Psoas muscle (tissue), 7 donors: Measurements from ENCODE around the gene TARP.

Experiments
- ATAC-seq, 4 donors: fragments of 200-7000 bp; cut with Tn5 transposase; one replicate each; pipeline ENCODE4 v1.9.1; 2020; ENCODE audit warnings: moderate library complexity in 3 of 4, mild to moderate bottlenecking in 2 of 4
- DNase-seq, 2 donors: peaks; one replicate each; pipeline ENCODE4 v3.0.0-alpha.2; 2020
- H3K27ac ChIP-seq: fragments of 200-600 bp; one replicate; pipeline ENCODE4 v1.8.0; 2022
- H3K27me3 ChIP-seq, 3 donors: fragments of 200-600 bp in 1 of 3; one replicate each; pipeline versions ENCODE4 v1.6.1 to v1.8.0; 2013 to 2022; ENCODE audit warnings: low read length in 2 of 3, mild to moderate bottlenecking in 2 of 3, moderate library complexity in 1 of 3; ENCODE audit not compliant: insufficient read depth in 3 of 3
- H3K36me3 ChIP-seq, 2 donors: fragments of 200-600 bp in 1 of 2; one replicate each; pipeline versions ENCODE4 v1.6.1 to v1.8.0; 2013 to 2022; ENCODE audit warnings: low read depth in 1 of 2, mild to moderate bottlenecking in 1 of 2, moderate library complexity in 1 of 2; ENCODE audit not compliant: insufficient read depth in 1 of 2
- H3K4me1 ChIP-seq: fragments of 200-600 bp; one replicate; pipeline ENCODE4 v1.8.0; 2022
- H3K4me3 ChIP-seq: fragments of 200-600 bp; one replicate; pipeline ENCODE4 v1.8.0; 2022; ENCODE audit warnings: mild to moderate bottlenecking
- H3K9me3 ChIP-seq: fragments of 200-600 bp; one replicate; pipeline ENCODE4 v1.8.0; 2022
- CTCF ChIP-seq: fragments of 200-600 bp; IDR thresholded peaks from one replicate; pipeline ENCODE4 v1.8.0; 2022; ENCODE audit warnings: antibody characterized with exemption
- WGBS, 3 donors: extraction: QIAGEN DNeasy Blood & Tissue Kit; methylation state at CpG; one replicate each; pipeline versions ENCODE4 v1.1.6 to v1.1.7; 2013; 5-methylcytosine and 5-hydroxymethylcytosine counted together
- intact Hi-C, 2 donors: fragments of 100-400 bp; cut with DNase I; formaldehyde crosslinking; loops; one replicate each; pipeline versions ENCODE4 v1.11.0 to v1.14.2; 2022
- donor health status: healthy with polysubstance abuse.
- donor health status: DM: no; HTN: no; CAD: no; lungs with moderate emphysema.
- donor health status: Bipolar disorder and iron deficiency.
- donor health status: healthy.
- donor health status: DM: yes; HTN: yes; CAD: no.
- donor health status: DM: no; HTN: no; CAD: no.
- donor health status: DM: yes; HTN: yes; CAD: no.

TARP gene

DNA sequence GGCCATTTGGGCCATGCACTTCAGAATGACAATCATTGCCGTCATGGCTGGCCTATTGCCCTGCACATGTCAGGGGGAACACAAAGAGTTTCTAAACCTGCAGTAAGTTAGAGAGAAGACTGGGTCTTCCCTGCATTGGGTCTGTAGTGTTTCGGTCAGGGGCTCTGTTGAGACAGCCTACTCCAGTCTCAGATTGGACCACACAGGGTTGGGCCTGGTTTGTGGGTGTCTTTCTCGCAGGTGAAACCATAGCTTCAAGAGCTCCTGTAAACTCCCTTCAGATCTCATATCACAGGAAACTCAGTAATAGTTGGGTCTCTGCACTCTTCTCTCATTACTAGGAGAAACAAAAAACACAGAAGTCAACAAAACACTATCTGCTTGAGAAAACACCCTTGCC is 7.3 kb upstream of the TARP start:
- Histone ChIP-seq H3K27me3 (no peaks in the 10 kb centered on the region), H3K4me3 (no peak overlapping the region), H3K27ac (no peak overlapping the region), H3K36me3 (no peaks in the 10 kb centered on the region), H3K4me1 (no peaks in the 10 kb centered on the region), H3K9me3 (no peaks in the 10 kb centered on the region)
- no peak for TF ChIP-seq CTCF
- intact Hi-C loops = no loop called here
- no peak for DNase-seq
- ATAC-seq = no peak
- 83 to 90% (median 85%) methylated on average over 3 of the region's 3 CpGs for WGBS, 3 donors

GRCh38 chr7:38280000-38280399 is 6.6 kb upstream of the TARP start:
- no peaks in the 10 kb centered on the region for H3K4me1 ChIP-seq
- TF ChIP-seq CTCF = no peak
- intact Hi-C loops = no loop called here
- H3K36me3 ChIP-seq = no peaks in the 10 kb centered on the region
- H3K4me3 ChIP-seq = no peak overlapping the region
- 19 to 49% (median 30%) methylated on average over 1 of the region's 1 CpG for WGBS, 3 donors
- no peaks in the 10 kb centered on the region for H3K9me3 ChIP-seq
- H3K27me3 ChIP-seq = no peaks in the 10 kb centered on the region
- ATAC-seq = no peak
- no peak overlapping the region for H3K27ac ChIP-seq
- DNase-seq = no peak

- 62 to 77% (median 69%) methylated on average over 6 of the region's 6 CpGs for WGBS, 3 donors
- no peak overlapping the region for H3K27ac ChIP-seq
- no peak overlapping the region for H3K4me3 ChIP-seq
- ATAC-seq (no peak), DNase-seq (no peak)
- H3K9me3 ChIP-seq = no peaks in the 10 kb centered on the region
- no peak for TF ChIP-seq CTCF
- H3K27me3 ChIP-seq = no peaks in the 10 kb centered on the region
- H3K36me3 ChIP-seq = no peaks in the 10 kb centered on the region
- intact Hi-C loops = no loop called here
- H3K4me1 ChIP-seq = no peaks in the 10 kb centered on the region
Observed at GRCh38 chr7:38276096-38276877, 2.9 kb upstream of the TARP start.

DNA sequence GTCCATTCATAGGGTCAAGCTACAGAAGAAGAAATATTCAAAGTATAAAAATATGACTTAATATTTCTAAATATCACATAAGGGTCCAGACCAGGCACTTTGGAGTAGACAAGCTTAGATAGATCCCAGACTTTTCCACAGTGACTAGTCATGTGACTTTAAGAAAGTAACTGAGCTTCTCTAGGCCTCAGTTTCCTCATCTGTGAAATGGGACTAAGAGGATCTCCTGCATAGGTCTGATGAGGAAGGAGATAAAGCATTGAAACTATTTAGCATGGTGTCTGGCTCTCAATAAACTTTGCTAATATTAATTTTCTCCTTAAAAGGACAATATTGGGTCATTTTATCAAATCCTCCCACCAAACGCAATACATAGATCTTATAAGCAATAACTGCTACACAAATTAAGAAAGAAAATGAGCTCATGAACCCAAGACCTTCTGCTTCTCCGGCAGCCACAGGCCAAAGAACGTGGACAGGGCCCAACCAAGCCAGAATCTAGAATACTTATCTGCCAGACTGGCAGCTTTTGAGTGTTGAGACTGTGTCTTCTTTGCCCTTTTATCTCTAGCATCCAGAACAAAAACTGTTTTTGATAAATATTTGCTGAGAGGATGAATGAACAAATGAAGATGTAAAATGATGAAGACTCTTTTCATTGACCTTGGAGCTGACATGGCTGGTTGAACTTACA is 1.6 kb upstream of the TARP start:
- H3K9me3 ChIP-seq = no peaks in the 10 kb centered on the region
- no peak overlapping the region for H3K27ac ChIP-seq
- intact Hi-C loops = no loop called here
- ATAC-seq (no peak), DNase-seq (no peak)
- H3K4me1 ChIP-seq = no peaks in the 10 kb centered on the region
- 83 to 88% (median 86%) methylated on average over 3 of the region's 3 CpGs for WGBS, 3 donors
- H3K36me3 ChIP-seq = no peaks in the 10 kb centered on the region
- H3K4me3 ChIP-seq = no peak overlapping the region
- no peaks in the 10 kb centered on the region for H3K27me3 ChIP-seq
- TF ChIP-seq CTCF = no peak
